GM21447 (cell line): ENCODE data around the gene CKAP2.
"Not testable (repeated sequence)": the region's sequence is repeated elsewhere in the genome, so short reads cannot be mapped to it uniquely, and the experiment has no call there.

Experiments
- ATAC-seq: cut with Tn5 transposase; IDR thresholded peaks from one replicate; pipeline ENCODE4 v1.9.1; 2021; ENCODE audit not compliant: unreplicated experiment

Gene CKAP2

DNA sequence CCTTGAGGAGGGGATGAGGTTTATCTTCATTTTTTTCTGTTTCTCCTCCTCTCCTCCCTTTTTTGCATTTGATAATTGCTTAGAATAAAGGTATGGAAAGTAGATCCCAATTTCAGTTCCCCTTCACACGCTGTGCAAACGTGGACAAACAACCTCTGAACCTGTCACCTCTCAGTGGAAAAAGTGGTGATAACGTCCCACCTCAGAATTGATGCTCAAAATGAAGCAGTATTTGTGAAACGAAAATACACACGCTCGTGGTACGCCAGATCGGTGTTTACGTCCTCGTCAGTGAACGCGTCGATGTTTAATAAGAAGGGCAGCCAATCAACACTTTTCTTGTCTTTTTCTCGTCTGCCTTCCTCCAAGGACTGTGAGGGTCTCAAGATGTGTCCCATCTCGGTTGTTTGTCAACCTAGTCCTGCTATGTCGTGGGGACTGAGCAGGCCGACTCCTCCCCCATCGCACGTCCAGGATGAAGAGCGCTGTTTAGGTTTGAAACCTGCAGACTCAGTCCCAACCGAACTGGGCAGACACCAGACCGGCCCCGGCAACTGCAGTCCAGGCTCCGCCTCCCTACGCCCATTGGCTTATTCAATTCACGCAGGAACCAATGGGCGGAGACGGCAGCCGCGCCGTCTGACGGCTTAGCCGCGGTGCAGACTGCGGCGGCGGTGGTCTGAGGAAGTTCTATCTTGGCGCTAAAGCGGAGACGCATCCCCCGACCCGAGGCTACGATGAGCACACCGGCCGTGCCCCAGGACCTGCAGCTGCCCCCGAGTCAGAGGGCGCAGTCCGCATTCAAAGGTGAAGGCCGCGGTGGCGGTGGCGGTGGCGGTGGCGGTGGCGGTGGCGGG lies at the start of gene CKAP2:
TSS of gene CKAP2 (plus strand) at position 659 of the 857 bp plus-strand sequence. CDS start at position 738, 79 bp downstream.
- peak; percentile 73 for ATAC-seq

GRCh38 chr13:52405767-52406494 lies 49.3 kb upstream of the CKAP2 start, which contains the start of gene THSD1:
Gene THSD1, minus strand, starts transcription at chr13:52406172. Its CDS starts 3,572 bp downstream, at chr13:52402600.
- no peak for ATAC-seq

DNA sequence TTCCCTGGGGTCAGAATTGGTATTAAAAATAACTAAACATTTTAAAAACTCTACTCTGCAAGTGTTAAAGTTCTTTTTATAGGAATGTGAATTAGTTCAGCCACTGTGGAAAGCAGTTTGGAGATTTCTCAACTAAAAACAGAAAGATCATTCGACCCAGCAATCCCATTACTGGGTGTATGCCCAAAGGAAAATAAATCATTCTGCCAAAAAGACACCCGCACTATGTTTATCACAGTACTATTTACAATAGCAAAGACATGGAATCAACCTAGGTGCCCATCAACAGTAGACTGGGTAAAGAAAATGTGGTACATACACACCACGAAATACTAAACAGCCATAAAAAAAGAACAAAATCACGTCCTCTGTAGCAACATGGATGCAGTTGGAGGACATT lies 48.6 kb upstream of the CKAP2 start:
- ATAC-seq, result no peak

- ATAC-seq, result not testable (repeated sequence)
Observed at GRCh38 chr13:52407436-52407835, 47.8 kb upstream of the CKAP2 start.

DNA sequence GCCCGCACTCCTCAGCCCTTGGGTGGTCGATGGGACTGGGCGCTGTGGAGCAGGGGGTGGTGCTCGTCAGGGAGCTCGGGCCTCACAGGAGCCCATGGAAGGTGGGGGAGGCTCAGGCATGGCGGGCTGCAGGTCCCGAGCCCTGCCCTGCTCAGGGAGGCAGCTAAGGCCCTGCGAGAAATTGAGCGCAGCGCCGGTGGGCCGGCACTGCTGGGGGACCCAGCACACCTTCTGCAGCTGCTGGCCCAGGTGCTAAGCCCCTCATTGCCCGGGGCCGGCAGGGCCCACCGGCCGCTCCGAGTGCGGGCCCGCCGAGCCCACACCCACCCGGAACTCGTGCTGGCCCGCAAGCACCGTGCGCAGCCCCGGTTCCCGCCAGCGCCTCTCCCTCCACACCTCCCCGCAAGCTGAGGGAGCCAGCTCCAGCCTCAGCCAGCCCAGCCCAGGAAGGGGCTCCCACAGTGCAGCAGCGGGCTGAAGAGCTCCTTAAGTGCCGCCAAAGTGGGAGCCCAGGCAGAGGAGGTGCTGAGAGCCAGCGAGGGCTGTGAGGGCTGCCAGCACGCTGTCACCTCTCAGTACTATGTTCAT lies 47.1 kb upstream of the CKAP2 start:
- not testable (repeated sequence) for ATAC-seq

GRCh38 chr13:52411629-52412028 lies 43.6 kb upstream of the CKAP2 start:
- peak; percentile 94 for ATAC-seq

- ATAC-seq, result no peak
Observed at GRCh38 chr13:52412128-52412527, 43.1 kb upstream of the CKAP2 start.

- no peak for ATAC-seq
Observed at GRCh38 chr13:52414051-52414450, 41.2 kb upstream of the CKAP2 start.

GRCh38 chr13:52414963-52415362 lies 40.3 kb upstream of the CKAP2 start:
- ATAC-seq, result no peak

DNA sequence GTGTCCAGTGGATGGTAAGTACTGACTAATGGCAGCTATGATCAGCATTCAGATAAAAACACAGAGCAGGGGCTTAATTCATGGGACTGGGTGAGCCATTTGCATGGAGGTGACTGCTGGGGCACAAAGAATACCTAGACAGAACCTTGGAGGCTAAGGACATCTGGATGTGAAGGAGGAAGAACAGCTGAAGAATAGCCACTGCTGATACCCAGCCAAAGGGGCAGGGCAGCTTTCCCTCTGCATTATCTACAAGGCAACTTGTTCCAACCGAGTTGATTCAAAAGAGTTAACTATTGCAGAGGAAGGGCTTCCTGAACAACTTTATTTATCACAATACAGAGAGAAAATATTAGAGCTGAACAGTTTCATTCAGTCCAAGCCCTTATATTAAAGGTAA lies 36.2 kb upstream of the CKAP2 start:
- ATAC-seq, result no peak

DNA sequence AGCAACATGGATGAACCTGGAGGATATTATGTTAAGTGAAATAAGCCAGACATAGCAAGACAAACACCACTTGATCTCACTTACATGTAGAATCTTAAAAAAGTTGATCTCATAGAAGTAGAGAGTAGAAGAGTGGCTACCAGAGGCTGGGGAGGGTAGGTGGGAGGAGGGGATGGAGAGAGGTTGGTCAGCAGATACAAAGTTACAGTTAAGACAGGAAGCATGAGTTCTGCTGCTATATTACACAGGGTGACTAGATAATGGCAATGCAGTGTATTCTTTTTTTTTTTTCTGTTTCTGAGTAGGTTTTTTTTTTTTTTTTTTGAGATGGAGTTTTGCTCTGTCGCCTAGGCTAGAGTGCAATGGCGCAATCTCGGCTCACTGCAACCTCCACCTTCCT lies 34.1 kb upstream of the CKAP2 start:
- no peak for ATAC-seq

- ATAC-seq, result no peak
Observed at GRCh38 chr13:52428295-52428694, 27.0 kb upstream of the CKAP2 start.

GRCh38 chr13:52432456-52432855 lies 22.8 kb upstream of the CKAP2 start:
- ATAC-seq, result no peak

DNA sequence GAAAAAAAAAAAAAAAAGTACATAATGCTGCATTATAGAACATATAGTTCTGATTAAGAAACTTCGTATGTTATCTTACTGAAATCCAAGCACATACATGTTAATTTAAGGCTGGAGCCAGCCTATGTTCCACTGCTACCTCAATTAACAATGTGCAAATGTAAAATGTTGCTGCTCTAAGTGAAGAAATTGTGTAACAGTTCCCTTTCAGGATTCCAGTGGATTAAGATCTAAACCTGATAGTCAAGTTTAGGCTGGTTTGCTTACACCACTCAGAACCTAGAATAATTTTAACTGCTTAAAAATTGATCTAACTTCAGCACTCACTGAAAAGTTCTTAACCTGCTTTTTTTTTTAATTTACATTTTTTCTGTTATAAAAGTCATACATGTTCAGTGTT lies 9.0 kb upstream of the CKAP2 start:
- no peak for ATAC-seq

GRCh38 chr13:52447354-52447753 lies 7.9 kb upstream of the CKAP2 start:
- ATAC-seq, result no peak

DNA sequence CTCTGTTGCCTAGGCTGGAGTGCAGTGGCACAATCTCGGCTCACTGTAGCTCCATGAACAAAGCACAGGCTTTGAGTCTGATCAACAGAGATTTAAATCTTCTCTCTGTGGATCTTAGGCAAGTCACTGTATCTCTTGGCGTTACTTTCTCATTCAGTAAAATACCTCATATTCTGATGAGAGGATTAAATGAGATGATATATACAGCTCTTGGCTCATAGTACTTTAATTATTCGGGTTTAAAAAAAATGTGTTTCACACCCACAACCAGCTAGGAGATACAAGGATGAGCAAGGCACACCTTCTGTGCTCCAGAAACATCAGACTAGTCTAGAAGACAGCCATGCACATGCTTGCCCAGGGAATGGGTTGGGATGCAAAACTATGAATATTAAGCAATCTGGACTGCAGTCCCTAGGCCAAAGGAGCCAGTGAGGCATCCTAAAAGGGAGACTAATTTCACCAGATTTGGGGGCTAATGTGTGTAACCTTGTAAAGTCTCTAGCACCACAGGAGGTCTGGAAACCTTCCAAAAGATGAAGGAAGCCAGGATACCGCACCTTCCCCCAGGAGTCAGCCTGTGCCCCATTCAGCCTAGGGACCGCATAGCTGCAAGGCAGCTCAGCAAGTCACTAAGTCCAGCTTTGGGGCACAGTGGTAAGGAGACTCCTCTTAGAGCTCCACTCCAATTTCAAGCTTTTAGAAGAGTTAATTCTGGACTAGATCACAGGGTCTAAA lies 7.3 kb upstream of the CKAP2 start:
- no peak for ATAC-seq

DNA sequence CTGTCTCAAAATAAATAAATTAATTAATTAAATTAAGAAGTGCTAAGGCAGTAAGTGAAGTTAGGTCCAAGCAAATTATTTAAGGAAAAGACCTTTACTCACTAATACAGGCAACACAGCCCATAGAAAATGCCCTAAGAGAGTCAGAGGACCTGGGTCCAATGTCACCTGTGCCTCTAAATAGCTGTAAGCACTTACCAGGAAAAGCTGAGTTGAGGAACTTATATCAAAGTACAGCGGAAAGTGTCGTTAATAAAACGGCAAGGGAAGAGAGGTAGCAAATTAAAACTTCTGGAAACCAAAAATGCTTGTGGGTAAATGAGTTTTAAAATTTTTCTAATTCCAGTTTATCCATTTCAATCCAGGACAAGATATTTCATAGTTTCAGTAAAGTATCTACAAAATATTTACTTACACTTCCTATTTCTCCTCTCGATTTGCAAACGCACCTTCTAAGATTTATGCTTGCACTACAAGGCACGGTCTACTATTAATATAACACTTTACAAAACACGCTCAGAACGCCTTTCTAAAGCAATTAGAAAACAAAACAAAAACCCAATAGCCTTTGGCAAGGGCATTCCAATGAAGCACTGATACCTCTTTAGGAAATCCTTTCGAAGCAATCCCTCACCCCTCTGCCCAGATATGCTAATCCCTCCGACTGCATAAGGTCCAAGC lies 5.8 kb upstream of the CKAP2 start:
- no peak for ATAC-seq

DNA sequence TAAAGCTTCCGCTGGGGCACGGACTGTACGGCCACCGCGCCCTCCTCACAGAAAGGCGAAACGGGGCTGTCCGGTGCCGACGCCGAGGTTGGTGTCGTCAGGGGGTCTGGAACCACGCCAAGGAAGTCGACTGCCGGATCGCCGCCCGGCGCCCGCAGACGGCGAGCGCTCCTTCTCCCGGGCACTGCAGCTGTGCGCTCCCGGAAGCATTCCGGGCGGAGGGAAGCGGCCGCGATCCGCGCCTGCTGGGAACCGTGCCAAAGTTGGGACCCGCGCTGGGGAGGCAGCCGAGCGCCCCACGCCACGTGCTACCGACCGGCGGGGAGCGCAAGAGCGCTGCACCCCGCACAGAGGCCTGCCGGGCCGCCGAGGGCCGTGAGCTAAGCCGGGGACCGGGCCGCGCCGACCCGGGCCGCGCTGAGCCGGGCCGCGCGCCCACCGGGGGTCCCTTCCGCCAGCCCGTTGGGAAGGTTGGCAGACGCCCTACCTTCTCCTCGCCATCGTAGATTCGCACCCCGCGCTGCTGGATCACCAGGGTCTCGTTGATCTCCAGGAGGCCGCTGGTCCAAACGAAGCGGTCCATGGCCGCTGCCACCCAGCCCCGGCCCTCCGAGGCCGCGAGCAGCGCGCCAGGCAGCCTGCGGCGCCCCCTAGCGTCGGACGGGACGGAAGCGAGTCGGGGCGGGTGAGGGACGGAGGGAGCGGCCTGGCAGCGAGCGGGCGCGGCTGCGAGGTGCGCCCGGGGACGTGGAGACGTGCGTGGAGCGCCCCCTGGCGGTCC lies 5.1 kb upstream of the CKAP2 start, which contains the start of gene VPS36:
TSS of gene VPS36 (minus strand) at position 623 of the 781 bp plus-strand sequence. CDS start at position 583, 40 bp downstream.
- peak; percentile 62 for ATAC-seq

GRCh38 chr13:52450793-52451116 lies 4.5 kb upstream of the CKAP2 start:
- no peak for ATAC-seq
